A549 (cell line): ENCODE results near the gene ENTPD2.

Experiments
- JUN ChIP-seq, 2 experiments: fragments of >200 bp; sonication (Bioruptor Twin); formaldehyde crosslinking; IDR thresholded peaks; 2 replicates in 1 of 2; 3 replicates in 1 of 2; pipeline ENCODE4 v1.6.1; 2016 to 2017
- SMC3 ChIP-seq: fragments of >200 bp; sonication (Bioruptor Twin); formaldehyde crosslinking; IDR thresholded peaks from 3 replicates; pipeline ENCODE4 v1.6.1; 2018; ENCODE audit warnings: inconsistent platforms

DNA sequence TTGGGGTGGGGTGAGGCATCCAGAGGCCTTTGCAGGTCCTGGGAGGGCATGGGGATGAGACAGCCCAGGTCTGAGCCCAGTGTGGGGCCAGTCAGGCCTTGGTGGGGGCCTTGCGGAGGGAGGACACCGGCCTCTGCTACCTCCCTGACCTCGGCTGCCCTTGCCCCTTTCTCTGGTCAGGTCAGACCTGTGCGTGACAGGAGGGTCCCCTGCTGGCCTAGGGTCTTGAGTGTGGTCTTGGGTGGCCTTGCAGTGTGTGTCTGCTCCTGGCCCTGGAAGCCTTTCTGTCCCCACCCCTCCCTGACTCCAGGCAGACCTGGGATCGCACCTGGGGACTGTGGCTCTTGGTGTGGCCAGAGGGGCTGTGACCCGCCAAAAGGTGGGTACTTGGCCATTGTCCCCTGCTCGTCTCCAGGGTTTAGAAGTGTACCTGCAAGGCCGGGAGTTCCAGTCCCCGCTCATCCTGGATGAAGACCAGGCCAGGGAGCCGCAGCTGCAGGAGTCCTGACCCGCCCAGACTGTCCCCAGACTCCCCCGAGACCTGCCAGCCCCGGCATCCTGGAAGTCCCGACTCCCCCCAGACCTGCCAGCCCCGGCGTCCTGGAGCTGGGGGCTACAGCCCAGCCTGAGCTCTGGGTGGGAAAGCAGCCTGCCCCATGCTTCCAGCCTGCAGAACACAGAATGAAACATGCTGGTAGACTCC, 28.5 kb upstream of the ENTPD2 start:
- TF ChIP-seq SMC3, result no peak
- no peak for TF ChIP-seq JUN (IDR thresholded peaks at IDR 0.05)
